NT2/D1 (cell line): Measurements from ENCODE around the gene PCDHA2.

Experiments
- SUZ12 ChIP-seq: IDR thresholded peaks from 2 replicates; pipeline ENCODE4 v1.6.1; 2011; ENCODE audit not compliant: insufficient read length, insufficient read depth; ENCODE audit errors: extremely low read depth
- YY1 ChIP-seq: IDR thresholded peaks from 2 replicates; pipeline ENCODE4 v1.6.1; 2011; ENCODE audit not compliant: insufficient read length, insufficient read depth
- ZNF274 ChIP-seq: IDR thresholded peaks from 2 replicates; pipeline ENCODE4 v1.6.1; 2011; ENCODE audit warnings: mild to moderate bottlenecking, low read depth, low read length

GRCh38 chr5:140800816-140801493 is 6.3 kb downstream of the PCDHA2 start, which contains the start of gene PCDHA3:
- no peak for TF ChIP-seq YY1
- TF ChIP-seq SUZ12 = no peak
- TF ChIP-seq ZNF274 = no peak
